ENCODE measurements around the gene TMPRSS3. TPM values are rescaled to one million over a fixed set of nuclear protein-coding genes. Genes with fewer than 3 reads are reported as not detected.

Gene TMPRSS3
- total RNA-seq, 1 donor from 2014 or later: not detected

- H3K4me1 Mint-ChIP-seq: peaks cover 14% of the 10 kb centered on the region
- no peaks in the 10 kb centered on the region for H3K36me3 Mint-ChIP-seq (ENCODE audit: low read depth)
- DNase-seq (ENCODE audit: low read depth, low spot score): no peak
- H3K9me3 Mint-ChIP-seq: no peaks in the 10 kb centered on the region
- no peak for TF ChIP-seq CTCF (conservative IDR thresholded peaks at IDR 0.05)
- H3K27me3 Mint-ChIP-seq (ENCODE audit: low read depth): no peaks in the 10 kb centered on the region
- no peak overlapping the region for H3K27ac Mint-ChIP-seq (ENCODE audit: unreplicated experiment)
- no peak overlapping the region for H3K4me3 Mint-ChIP-seq
Measured at GRCh38 chr21:42344631-42345030, 51.2 kb downstream of the TMPRSS3 start.

GRCh38 chr21:42343963-42344510, 51.8 kb downstream of the TMPRSS3 start:
- no peaks in the 10 kb centered on the region for H3K36me3 Mint-ChIP-seq (ENCODE audit: low read depth)
- no peaks in the 10 kb centered on the region for H3K9me3 Mint-ChIP-seq
- H3K4me1 Mint-ChIP-seq: peaks cover 14% of the 10 kb centered on the region
- H3K4me3 Mint-ChIP-seq: no peak overlapping the region
- H3K27ac Mint-ChIP-seq (ENCODE audit: unreplicated experiment): no peak overlapping the region
- DNase-seq (ENCODE audit: low read depth, low spot score): no peak
- no peak for TF ChIP-seq CTCF (conservative IDR thresholded peaks at IDR 0.05)
- no peaks in the 10 kb centered on the region for H3K27me3 Mint-ChIP-seq (ENCODE audit: low read depth)

GRCh38 chr21:42343556-42343955, 52.3 kb downstream of the TMPRSS3 start:
- Mint-ChIP-seq H3K9me3 (no peaks in the 10 kb centered on the region), H3K27ac (ENCODE audit: unreplicated experiment) (no peak overlapping the region), H3K36me3 (ENCODE audit: low read depth) (no peaks in the 10 kb centered on the region), H3K27me3 (ENCODE audit: low read depth) (no peaks in the 10 kb centered on the region), H3K4me1 (peaks cover 14% of the 10 kb centered on the region), H3K4me3 (no peak overlapping the region)
- DNase-seq (ENCODE audit: low read depth, low spot score): no peak
- TF ChIP-seq CTCF (conservative IDR thresholded peaks at IDR 0.05): no peak

GRCh38 chr21:42343101-42343500, 52.8 kb downstream of the TMPRSS3 start:
- Mint-ChIP-seq H3K4me3 (no peak overlapping the region), H3K27me3 (ENCODE audit: low read depth) (no peaks in the 10 kb centered on the region), H3K27ac (ENCODE audit: unreplicated experiment) (no peak overlapping the region), H3K9me3 (no peaks in the 10 kb centered on the region), H3K4me1 (peaks cover 16% of the 10 kb centered on the region), H3K36me3 (ENCODE audit: low read depth) (no peaks in the 10 kb centered on the region)
- TF ChIP-seq CTCF (conservative IDR thresholded peaks at IDR 0.05): no peak
- no peak for DNase-seq (ENCODE audit: low read depth, low spot score)

GRCh38 chr21:42341776-42342542, 53.9 kb downstream of the TMPRSS3 start:
- TF ChIP-seq CTCF (conservative IDR thresholded peaks at IDR 0.05): no peak
- peaks cover 4% of the 10 kb centered on the region for H3K9me3 Mint-ChIP-seq
- DNase-seq (ENCODE audit: low read depth, low spot score): no peak
- H3K27ac Mint-ChIP-seq (ENCODE audit: unreplicated experiment): no peak overlapping the region
- H3K4me1 Mint-ChIP-seq: peaks cover 22% of the 10 kb centered on the region
- no peak overlapping the region for H3K4me3 Mint-ChIP-seq
- no peaks in the 10 kb centered on the region for H3K27me3 Mint-ChIP-seq (ENCODE audit: low read depth)
- H3K36me3 Mint-ChIP-seq (ENCODE audit: low read depth): no peaks in the 10 kb centered on the region

Measured in neural crest cell (in vitro differentiated cells).